ENCODE measurements around the gene WDR35. TPM values are rescaled to one million over a fixed set of nuclear protein-coding genes. Genes with fewer than 3 reads are reported as not detected.

The WDR35 gene
- 10 to 100 TPM in 3 of 4 donors, 1 to 10 TPM in 1; 7.2 to 15.5 (median 11.9) TPM for total RNA-seq
- 1 to 10 TPM in 1 of 3 donors, under 1 TPM in 2; 0.46 to 2.2 (median 0.60) TPM for polyA plus RNA-seq

DNA sequence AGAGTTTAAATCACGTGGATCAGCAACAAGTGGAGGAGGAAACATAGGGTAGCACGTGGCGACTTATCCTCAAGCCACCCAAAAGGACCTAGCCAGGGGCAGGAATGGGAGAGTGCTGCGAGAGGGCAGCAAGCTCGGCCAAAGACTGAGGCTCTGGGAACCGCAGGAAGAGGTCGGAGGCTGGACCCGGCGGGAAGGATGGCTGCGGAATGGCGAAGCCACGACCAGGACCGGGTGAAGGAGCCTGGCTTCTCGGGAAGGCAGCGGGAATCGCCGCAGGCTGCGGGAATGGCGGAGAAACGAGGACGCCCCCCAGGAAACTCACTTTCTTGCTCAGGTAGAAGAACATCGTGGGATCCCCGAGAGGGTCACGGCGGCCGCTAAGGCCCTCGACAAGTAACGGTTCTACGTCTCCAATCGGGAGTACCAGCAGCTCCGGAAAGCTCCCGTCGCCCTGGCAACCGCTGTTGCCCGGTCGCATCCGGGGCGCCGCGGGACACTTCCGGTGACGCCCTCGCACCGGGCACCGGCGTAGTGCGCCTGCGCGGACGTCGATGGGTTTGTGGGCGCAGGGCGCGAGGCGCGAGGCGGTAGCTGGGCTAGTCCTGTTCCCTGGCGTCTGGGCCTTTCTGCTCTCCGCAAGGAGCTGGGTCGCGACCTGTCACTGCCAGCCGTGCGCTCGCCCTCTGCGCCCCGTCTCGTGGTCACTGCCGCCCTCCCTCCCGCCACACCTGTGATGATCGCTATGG, at the start of gene WDR35:
TSS of gene WDR35 (minus strand) at position 439 of the 749 bp plus-strand sequence. CDS start at position 349, 90 bp downstream.
- H3K4me3 ChIP-seq = peak within 1 kb of the TSS; percentile 70 to 75 (median 74)
- peaks cover 0 to 21% (median 12%) of the 10 kb centered on the region in 4 donors for H3K4me1 ChIP-seq
- H3K27ac ChIP-seq = peak within 1 kb of the TSS; percentile 69 to 76 (median 74)
- H3K36me3 ChIP-seq = peaks cover 0 to 15% (median 0%) of the 10 kb centered on the region in 4 donors
- TF ChIP-seq EP300 (IDR thresholded peaks at IDR 0.05) = no peak
- TF ChIP-seq POLR2AphosphoS5 (IDR thresholded peaks at IDR 0.05) = peak; percentile 70 to 86 (median 82)
- no peak for TF ChIP-seq CTCF (IDR thresholded peaks at IDR 0.05)
- WGBS, 2 donors = 1% methylated on average over 70 of the region's 70 CpGs
- intact Hi-C loops (cut with DNase I) = no loop called here
- H3K27me3 ChIP-seq = no peaks in the 10 kb centered on the region
- no peaks in the 10 kb centered on the region for H3K9me3 ChIP-seq
- peak; percentile 94 for DNase-seq

DNA sequence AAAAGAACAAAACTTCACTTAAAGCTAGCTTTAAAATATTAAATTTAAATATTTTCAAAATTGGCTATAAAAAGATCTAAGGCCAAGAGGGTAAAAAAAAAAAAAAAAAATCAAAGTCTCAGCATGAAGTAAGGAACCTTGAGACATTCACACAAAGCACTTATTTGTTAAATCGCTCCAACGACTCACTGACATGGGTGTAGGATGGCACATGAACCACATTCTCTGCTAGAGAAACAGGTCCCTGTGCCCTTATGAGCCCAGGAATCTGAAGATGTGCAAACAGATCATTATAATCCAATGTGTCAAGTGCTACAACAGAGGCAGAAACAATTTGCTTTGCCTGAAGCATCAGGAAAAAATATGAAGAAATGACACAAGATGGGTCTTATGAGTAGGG, 47.8 kb upstream of the WDR35 start:
- H3K27ac ChIP-seq = no peak overlapping the region
- H3K27me3 ChIP-seq = no peaks in the 10 kb centered on the region
- intact Hi-C loops (cut with DNase I) = no loop called here
- no peak for DNase-seq
- WGBS, 2 donors = 87% methylated on average over 2 of the region's 2 CpGs
- H3K9me3 ChIP-seq = no peaks in the 10 kb centered on the region
- peaks cover 0 to 71% (median 62%) of the 10 kb centered on the region in 4 donors for H3K4me1 ChIP-seq
- H3K4me3 ChIP-seq = no peak overlapping the region
- peaks cover 26 to 84% (median 59%) of the 10 kb centered on the region in 4 donors for H3K36me3 ChIP-seq
- TF ChIP-seq EP300 (IDR thresholded peaks at IDR 0.05) (no peak), CTCF (IDR thresholded peaks at IDR 0.05) (no peak), POLR2A (IDR thresholded peaks at IDR 0.05) (no peak), POLR2AphosphoS5 (IDR thresholded peaks at IDR 0.05) (no peak)

DNA sequence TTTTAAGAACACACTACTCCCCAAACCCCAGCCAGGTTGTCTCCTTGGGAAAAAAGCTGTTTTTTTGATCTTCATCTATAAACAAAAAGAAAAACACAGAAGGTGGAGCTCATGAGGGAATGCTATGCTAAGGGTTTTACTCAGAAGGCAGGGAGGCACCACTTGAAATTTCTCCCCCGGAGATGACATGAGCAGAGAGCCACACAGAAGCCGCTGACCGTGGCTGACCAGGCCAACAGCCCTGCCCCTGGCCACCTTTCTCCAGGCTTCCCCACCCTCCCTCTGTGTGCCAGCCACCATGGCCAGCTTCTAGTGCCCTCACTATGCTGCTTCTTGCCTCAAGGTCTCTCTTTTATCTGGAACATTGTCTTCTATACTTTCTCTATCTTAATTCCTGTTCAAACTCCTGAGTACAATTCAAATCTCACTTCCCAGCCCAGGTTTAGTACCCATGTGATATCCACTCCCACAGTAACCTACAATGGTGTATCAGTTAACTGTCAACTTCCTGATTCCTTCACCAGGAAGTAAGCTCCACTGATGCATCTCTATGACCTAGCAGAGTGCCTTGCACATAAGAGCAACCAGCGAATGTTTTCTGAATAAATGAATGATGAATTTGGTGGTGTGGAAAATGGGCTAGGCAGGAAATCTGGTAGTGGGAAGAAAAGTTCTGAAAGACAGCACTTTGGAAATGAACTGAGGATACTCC, 46.2 kb upstream of the WDR35 start:
- H3K27ac ChIP-seq = peak overlapping the region in 2 of 4 donors; percentile 16 to 54
- no peak for TF ChIP-seq EP300 (IDR thresholded peaks at IDR 0.05)
- no peak for TF ChIP-seq POLR2AphosphoS5 (IDR thresholded peaks at IDR 0.05)
- no peak for TF ChIP-seq POLR2A (IDR thresholded peaks at IDR 0.05)
- no peak for TF ChIP-seq CTCF (IDR thresholded peaks at IDR 0.05)
- intact Hi-C loops (cut with DNase I) = no loop called here
- no peak for DNase-seq
- H3K36me3 ChIP-seq = peaks cover 26 to 98% (median 70%) of the 10 kb centered on the region in 4 donors
- WGBS, 2 donors = 61 to 66% methylated on average over 4 of the region's 4 CpGs
- H3K27me3 ChIP-seq = no peaks in the 10 kb centered on the region
- H3K9me3 ChIP-seq = no peaks in the 10 kb centered on the region
- peaks cover 0 to 57% (median 48%) of the 10 kb centered on the region in 4 donors for H3K4me1 ChIP-seq
- H3K4me3 ChIP-seq = no peak overlapping the region

DNA sequence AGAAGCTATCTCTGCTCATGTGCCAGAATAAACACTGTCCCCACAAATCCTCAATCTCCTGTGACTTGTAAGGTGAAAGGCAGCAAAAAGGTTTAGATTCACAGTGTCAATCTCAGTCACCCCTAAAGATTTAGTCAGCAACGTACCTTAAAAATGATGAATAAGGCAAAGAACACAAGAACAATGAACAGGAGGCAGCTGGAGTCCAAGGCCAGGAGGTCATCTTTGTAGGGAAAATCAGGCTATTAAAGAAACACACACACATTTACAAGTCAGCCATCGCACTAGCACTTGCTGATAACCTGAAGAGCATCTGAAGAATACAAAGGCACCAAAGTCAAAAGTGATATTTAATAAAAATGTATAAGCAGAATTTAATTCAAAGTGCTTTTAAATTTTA, 44.9 kb upstream of the WDR35 start:
- Histone ChIP-seq H3K9me3 (peaks cover 0 to 2% (median 0%) of the 10 kb centered on the region in 4 donors), H3K36me3 (peaks cover 19 to 98% (median 71%) of the 10 kb centered on the region in 4 donors), H3K27me3 (no peaks in the 10 kb centered on the region), H3K27ac (peak overlapping the region in 3 of 4 donors; percentile 28 to 54 (median 51)), H3K4me3 (no peak overlapping the region), H3K4me1 (peaks cover 0 to 48% (median 42%) of the 10 kb centered on the region in 4 donors)
- TF ChIP-seq CTCF (IDR thresholded peaks at IDR 0.05) (no peak), POLR2AphosphoS5 (IDR thresholded peaks at IDR 0.05) (no peak), POLR2A (IDR thresholded peaks at IDR 0.05) (no peak), EP300 (IDR thresholded peaks at IDR 0.05) (no peak)
- WGBS, 2 donors = 86% methylated on average over 2 of the region's 2 CpGs
- intact Hi-C loops (cut with DNase I) = no loop called here
- no peak for DNase-seq

All from sigmoid colon (tissue), 7 donors.